Choroid plexus epithelial cell (primary cell): ENCODE results near the gene GATC.

ENCODE experiments used
- DNase-seq: peaks from one replicate; pipeline ENCODE4 v3.0.0-alpha.2; 2010; ENCODE audit warnings: low read depth
- H3K4me3 ChIP-seq: 2 replicates; pipeline ENCODE4 v1.5.1; 2011; ENCODE audit warnings: low read depth, mild to moderate bottlenecking, control low read depth, low read length, moderate library complexity
- CTCF ChIP-seq: conservative IDR thresholded peaks from 2 replicates; pipeline ENCODE4 v1.5.1; 2011; ENCODE audit warnings: low read depth, mild to moderate bottlenecking, control low read depth, inconsistent platforms, low read length, moderate library complexity

The GATC gene

GRCh38 chr12:120470150-120470784 is 24.0 kb downstream of the GATC start:
- DNase-seq = peak; percentile 44
- no peak for TF ChIP-seq CTCF
- H3K4me3 ChIP-seq = peak overlapping the region; percentile 92

- TF ChIP-seq CTCF = no peak
- no peak overlapping the region for H3K4me3 ChIP-seq
- no peak for DNase-seq
Measured at GRCh38 chr12:120472521-120472920, 26.3 kb downstream of the GATC start.

DNA sequence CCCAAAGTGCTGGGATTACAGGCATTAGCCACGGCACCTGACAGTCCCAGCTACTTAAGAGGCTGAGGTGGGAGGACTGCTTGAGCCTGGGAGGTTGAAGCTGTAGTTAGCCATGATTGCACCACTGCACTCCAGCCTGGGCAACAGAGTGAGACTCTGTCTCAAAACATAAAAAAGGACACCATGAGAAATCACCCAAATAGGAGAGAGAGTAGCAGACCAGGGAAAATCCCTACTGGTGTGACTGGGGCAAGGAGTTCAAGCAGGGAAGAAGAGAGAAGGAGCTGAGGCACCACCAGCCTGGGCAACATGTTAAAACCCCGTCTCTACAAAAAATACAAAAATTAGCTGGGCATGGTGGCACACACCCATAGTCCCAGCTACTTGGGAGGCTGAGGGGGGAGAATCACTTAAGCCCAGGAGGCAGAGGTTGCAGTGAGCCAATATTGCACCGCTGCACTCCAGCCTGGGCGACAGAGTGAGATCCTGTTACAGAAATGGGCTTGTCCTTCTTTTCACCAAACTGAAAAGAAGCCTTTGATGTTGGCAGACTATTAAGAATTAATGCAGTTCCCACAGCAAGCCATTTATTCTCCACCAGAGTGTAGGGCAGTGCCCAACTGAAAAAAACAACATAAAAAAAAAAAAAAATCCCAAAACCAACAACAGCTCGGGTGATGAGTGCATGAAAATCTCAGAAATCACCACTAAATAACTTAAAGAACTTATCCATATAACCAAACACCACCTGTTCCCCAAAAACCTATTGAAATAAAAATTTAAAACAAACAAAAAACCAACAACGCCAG is 27.8 kb downstream of the GATC start:
- H3K4me3 ChIP-seq = no peak overlapping the region
- DNase-seq = no peak
- TF ChIP-seq CTCF = no peak

DNA sequence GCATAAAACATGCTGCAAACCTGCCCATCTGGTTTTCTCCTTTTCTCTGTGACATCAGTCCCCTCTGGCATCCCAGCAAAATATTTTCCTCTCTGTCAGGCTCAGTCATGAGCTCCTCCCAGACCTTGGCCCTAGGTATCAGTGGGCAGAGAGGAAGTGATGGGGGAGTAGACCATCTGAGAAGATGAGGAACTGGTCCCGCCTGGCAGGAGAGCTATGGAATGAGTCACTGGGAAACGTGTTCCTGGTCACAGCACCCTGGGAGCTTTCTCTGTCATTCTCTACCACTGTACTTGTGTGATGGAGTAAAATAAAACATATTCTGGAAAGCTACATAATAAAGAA is 28.3 kb downstream of the GATC start:
- H3K4me3 ChIP-seq = no peak overlapping the region
- peak; percentile 43 for DNase-seq
- TF ChIP-seq CTCF = no peak

- DNase-seq = no peak
- no peak for TF ChIP-seq CTCF
- no peak overlapping the region for H3K4me3 ChIP-seq
Measured at GRCh38 chr12:120475643-120476042, 29.4 kb downstream of the GATC start.

- no peak overlapping the region for H3K4me3 ChIP-seq
- DNase-seq = no peak
- TF ChIP-seq CTCF = no peak
Measured at GRCh38 chr12:120479458-120479857, 33.2 kb downstream of the GATC start.

DNA sequence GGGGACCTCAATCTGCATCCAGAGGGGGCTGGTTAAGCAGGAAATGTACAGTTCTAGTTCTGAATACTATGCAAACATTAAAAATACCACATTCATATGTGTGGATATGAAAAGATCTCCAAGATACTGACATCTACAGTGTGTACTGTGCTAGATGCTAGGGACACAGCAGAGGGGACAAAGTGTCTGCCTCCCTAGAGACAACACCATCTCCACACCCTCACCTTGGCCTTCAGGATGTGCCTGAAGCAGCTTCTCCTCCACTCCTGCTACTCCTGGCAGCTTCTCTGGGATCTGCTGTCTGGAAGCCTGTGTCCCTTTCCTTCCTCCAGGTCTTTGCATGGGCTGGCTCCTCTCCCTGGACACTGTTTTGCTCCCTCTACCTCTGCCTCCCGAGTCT is 34.0 kb downstream of the GATC start:
- no peak overlapping the region for H3K4me3 ChIP-seq
- TF ChIP-seq CTCF = no peak
- DNase-seq = no peak
